Smooth muscle cell (in vitro differentiated cells): ENCODE data around the gene KCNK1. TPM values are rescaled to one million over a fixed set of nuclear protein-coding genes. Genes with fewer than 3 reads are reported as not detected.
"Not testable (repeated sequence)": the region's sequence is repeated elsewhere in the genome, so short reads cannot be mapped to it uniquely, and the experiment has no call there.

Source experiments
- DNase-seq: peaks from one replicate; lab custom pipeline; 2025; ENCODE audit not compliant: unreplicated experiment; lab: John Stamatoyannopoulos, UW
- H2AFZ ChIP-seq: fragments of 200-600 bp; sonication (generic); 2 replicates; pipeline ENCODE4 v1.6.0; 2016; ENCODE audit warnings: antibody characterized with exemption, low read depth, mild to moderate bottlenecking
- H3F3A ChIP-seq: fragments of 200-600 bp; sonication (generic); 2 replicates; pipeline ENCODE4 v1.6.0; 2017; ENCODE audit warnings: antibody characterized with exemption, low read depth
- H3K27ac ChIP-seq: fragments of 200-600 bp; sonication (generic); 2 replicates; pipeline ENCODE4 v1.5.1; 2016; ENCODE audit warnings: low read depth, mild to moderate bottlenecking
- H3K27me3 ChIP-seq: fragments of 200-600 bp; sonication (generic); 2 replicates; pipeline ENCODE4 v1.6.1; 2016; ENCODE audit warnings: low read depth, mild to moderate bottlenecking
- H3K36me3 ChIP-seq: fragments of 200-600 bp; sonication (generic); 2 replicates; pipeline ENCODE4 v1.5.1; 2016; ENCODE audit warnings: low read depth
- H3K4me1 ChIP-seq: fragments of 200-600 bp; sonication (generic); 2 replicates; pipeline ENCODE4 v1.5.1; 2016; ENCODE audit warnings: low read depth
- H3K4me2 ChIP-seq: fragments of 200-600 bp; sonication (generic); 2 replicates; pipeline ENCODE4 v1.6.0; 2016; ENCODE audit warnings: mild to moderate bottlenecking
- H3K4me3 ChIP-seq: fragments of 200-600 bp; sonication (generic); 2 replicates; pipeline ENCODE4 v1.5.1; 2016; ENCODE audit warnings: mild to moderate bottlenecking
- H3K79me2 ChIP-seq: fragments of 200-600 bp; sonication (generic); 2 replicates; pipeline ENCODE4 v1.6.0; 2016; ENCODE audit warnings: low read depth, mild to moderate bottlenecking
- H3K9ac ChIP-seq: fragments of 200-600 bp; sonication (generic); 2 replicates; pipeline ENCODE4 v1.6.0; 2016; ENCODE audit warnings: low read depth
- H3K9me3 ChIP-seq: fragments of 200-600 bp; sonication (generic); replicated peaks from 2 replicates; pipeline ENCODE4 v1.5.1; 2016; ENCODE audit warnings: low read depth
- H4K20me1 ChIP-seq: fragments of 200-600 bp; sonication (generic); 2 replicates; pipeline ENCODE4 v1.6.0; 2016; ENCODE audit warnings: low read depth
- WGBS: methylation state at CpG from one replicate; pipeline ENCODE4 v1.1.7; 2016; ENCODE audit warnings: low lambda C conversion rate; 5-methylcytosine and 5-hydroxymethylcytosine counted together
- polyA plus RNA-seq: library from polyadenylated mRNA; unstranded; fragments of >200 nt; fragmentation: Nextera tagmentation; extraction: Ambion mirVana; gene quantifications from 2 replicates; pipeline ENCODE4 v1.2.1, GENCODE V29; 2016
- total RNA-seq: library from RNA; depleted of rRNA; stranded (reverse); fragments of >200 nt; gene quantifications from 2 replicates; pipeline ENCODE4 v1.2.3, GENCODE V29; 2014
- TF ChIP-seq, protein P1 (sequence below): fragments of 200-600 bp; sonication (generic); IDR thresholded peaks from 2 replicates; pipeline ENCODE4 v1.5.1; 2017; ENCODE audit warnings: borderline replicate concordance, mild to moderate bottlenecking, antibody characterized with exemption; ENCODE audit not compliant: insufficient read depth, poor library complexity, severe bottlenecking

Gene KCNK1
- total and polyA plus RNA-seq, 2 experiments from 2014 or later: 16.6 to 16.8 TPM

DNA sequence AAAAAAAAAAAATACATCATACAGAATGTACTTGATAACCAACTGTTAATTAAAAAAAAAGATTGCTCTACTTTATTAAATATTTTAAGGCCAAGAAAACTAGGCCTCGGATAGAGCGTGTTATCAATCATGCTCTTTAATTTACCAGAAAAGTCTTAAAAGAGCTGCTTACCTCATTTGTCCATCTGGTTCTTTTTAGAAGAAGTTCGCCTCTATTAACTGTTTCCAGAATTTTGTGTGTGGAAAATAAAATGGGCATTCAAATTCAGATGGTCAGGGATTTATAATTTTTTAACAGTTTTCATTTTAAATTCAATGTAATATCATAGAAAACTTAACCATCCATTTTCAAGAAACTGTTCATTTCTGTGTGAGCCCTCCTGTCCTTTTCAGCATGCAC lies 53.8 kb downstream of the KCNK1 start:
- H4K20me1 ChIP-seq: no peaks in the 10 kb centered on the region
- no peaks in the 10 kb centered on the region for H3K4me1 ChIP-seq
- no peak overlapping the region for H2AFZ ChIP-seq
- H3K9me3 ChIP-seq: no peaks in the 10 kb centered on the region
- no peaks in the 10 kb centered on the region for H3K36me3 ChIP-seq
- H3K79me2 ChIP-seq: no peaks in the 10 kb centered on the region
- no peak overlapping the region for H3K4me2 ChIP-seq
- no peak overlapping the region for H3K4me3 ChIP-seq
- no peak for DNase-seq
- no peak overlapping the region for H3K9ac ChIP-seq
- 77% methylated on average over 3 of the region's 3 CpGs for WGBS
- H3K27ac ChIP-seq: peak overlapping the region; percentile 9
- TF ChIP-seq, protein P1, sequence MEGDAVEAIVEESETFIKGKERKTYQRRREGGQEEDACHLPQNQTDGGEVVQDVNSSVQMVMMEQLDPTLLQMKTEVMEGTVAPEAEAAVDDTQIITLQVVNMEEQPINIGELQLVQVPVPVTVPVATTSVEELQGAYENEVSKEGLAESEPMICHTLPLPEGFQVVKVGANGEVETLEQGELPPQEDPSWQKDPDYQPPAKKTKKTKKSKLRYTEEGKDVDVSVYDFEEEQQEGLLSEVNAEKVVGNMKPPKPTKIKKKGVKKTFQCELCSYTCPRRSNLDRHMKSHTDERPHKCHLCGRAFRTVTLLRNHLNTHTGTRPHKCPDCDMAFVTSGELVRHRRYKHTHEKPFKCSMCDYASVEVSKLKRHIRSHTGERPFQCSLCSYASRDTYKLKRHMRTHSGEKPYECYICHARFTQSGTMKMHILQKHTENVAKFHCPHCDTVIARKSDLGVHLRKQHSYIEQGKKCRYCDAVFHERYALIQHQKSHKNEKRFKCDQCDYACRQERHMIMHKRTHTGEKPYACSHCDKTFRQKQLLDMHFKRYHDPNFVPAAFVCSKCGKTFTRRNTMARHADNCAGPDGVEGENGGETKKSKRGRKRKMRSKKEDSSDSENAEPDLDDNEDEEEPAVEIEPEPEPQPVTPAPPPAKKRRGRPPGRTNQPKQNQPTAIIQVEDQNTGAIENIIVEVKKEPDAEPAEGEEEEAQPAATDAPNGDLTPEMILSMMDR: no peak
- no peaks in the 10 kb centered on the region for H3K27me3 ChIP-seq
- H3F3A ChIP-seq: no peaks in the 10 kb centered on the region

DNA sequence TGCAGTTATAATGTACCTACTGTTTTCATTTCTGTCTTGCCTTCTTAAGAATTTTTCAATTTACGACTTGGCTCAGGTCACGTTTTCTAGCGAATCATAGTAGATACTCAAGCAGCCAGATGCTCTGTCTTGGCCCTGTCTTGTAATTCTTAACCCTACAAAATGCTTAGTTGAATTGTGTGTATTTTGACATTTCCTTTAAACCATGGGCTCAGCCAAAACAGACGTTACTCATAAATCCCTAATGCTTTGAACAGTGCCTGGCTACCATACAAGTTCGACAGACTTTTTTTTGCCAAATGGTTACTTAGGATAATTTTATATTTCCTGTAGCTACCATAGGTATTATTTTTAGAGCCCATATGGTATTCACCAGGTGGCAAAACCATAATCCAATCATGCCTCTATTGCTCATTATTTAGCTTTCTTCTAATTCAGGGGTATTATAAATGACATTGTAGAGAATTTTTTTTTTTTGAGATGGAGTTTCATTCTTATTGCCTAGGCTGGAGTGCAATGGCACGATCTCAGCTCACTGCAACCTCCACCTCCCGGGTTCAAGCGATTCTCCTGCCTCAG lies 54.3 kb downstream of the KCNK1 start:
- no peak for DNase-seq
- no peaks in the 10 kb centered on the region for H4K20me1 ChIP-seq
- TF ChIP-seq, protein P1: no peak
- 54% methylated on average over 8 of the region's 8 CpGs for WGBS
- no peak overlapping the region for H2AFZ ChIP-seq
- no peaks in the 10 kb centered on the region for H3K4me1 ChIP-seq
- no peaks in the 10 kb centered on the region for H3K79me2 ChIP-seq
- H3K27ac ChIP-seq: peak overlapping the region; percentile 9
- no peak overlapping the region for H3K4me2 ChIP-seq
- no peak overlapping the region for H3K4me3 ChIP-seq
- no peak overlapping the region for H3K9ac ChIP-seq
- no peaks in the 10 kb centered on the region for H3K9me3 ChIP-seq
- H3K27me3 ChIP-seq: no peaks in the 10 kb centered on the region
- H3K36me3 ChIP-seq: no peaks in the 10 kb centered on the region
- no peaks in the 10 kb centered on the region for H3F3A ChIP-seq

DNA sequence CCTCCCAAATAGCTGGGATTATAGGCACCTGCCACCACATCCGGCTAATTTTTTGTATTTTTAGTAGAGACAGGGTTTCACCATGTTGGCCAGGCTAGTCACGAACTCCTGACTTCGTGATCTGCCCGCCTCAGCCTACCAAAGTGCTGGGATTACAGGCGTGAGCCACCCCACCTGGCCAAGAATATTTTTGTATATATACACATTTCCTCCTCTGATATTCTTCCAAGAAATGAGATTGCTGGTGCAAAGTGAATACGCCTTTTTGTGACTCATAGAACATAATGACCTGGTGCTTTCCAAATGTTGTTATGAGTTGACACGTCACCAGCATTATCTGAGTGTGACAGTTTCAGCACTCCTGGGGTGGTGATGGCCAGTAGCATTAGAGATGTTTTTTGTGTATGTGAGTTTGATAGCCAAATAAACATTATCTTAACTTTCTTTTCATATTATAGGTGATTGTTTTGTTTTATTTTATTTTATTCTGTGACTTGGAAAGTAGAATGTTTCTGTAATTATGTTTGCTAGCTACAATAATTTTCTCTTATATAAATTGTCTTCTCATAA lies 54.9 kb downstream of the KCNK1 start:
- H3K79me2 ChIP-seq: no peaks in the 10 kb centered on the region
- peak overlapping the region; percentile 52 for H3K27ac ChIP-seq
- H3K9me3 ChIP-seq: no peaks in the 10 kb centered on the region
- WGBS: 78% methylated on average over 7 of the region's 7 CpGs
- no peak overlapping the region for H3K9ac ChIP-seq
- H3K36me3 ChIP-seq: no peaks in the 10 kb centered on the region
- H3K4me2 ChIP-seq: no peak overlapping the region
- H3K27me3 ChIP-seq: no peaks in the 10 kb centered on the region
- H2AFZ ChIP-seq: no peak overlapping the region
- no peaks in the 10 kb centered on the region for H4K20me1 ChIP-seq
- H3K4me1 ChIP-seq: peaks cover 3% of the 10 kb centered on the region
- H3F3A ChIP-seq: no peaks in the 10 kb centered on the region
- TF ChIP-seq, protein P1: no peak
- H3K4me3 ChIP-seq: no peak overlapping the region
- DNase-seq: no peak

DNA sequence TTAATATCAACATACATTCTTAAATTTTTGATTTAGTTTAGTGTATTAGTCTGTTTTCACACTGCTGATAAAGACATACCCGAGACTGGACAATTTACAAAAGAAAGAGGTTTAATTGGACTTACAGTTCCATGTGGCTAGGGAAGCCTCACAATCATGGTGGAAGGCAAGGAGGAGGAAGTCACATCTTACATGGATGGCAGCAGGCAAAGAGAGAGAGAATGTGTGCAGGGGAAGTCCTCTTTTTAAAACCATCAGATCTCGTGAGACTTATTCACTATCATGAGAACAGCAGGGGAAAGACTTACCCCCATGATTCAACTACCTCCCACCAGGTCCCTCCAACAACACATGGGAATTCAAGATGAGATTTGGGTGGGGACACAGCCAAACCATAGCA lies 56.5 kb downstream of the KCNK1 start:
- H3K4me1 ChIP-seq, H4K20me1 ChIP-seq, H3K9me3 ChIP-seq, H3K4me3 ChIP-seq, H3F3A ChIP-seq, H3K9ac ChIP-seq, H3K4me2 ChIP-seq, DNase-seq, H3K79me2 ChIP-seq, H3K36me3 ChIP-seq, H3K27me3 ChIP-seq, H3K27ac ChIP-seq, H2AFZ ChIP-seq: not testable (repeated sequence)
- WGBS: 100% methylated on average over 2 of the region's 2 CpGs
